HT1080 (cell line): ENCODE data around the gene ICAM2. TPM values are rescaled to one million over a fixed set of nuclear protein-coding genes. Genes with fewer than 3 reads are reported as not detected.

Experiments used
- DNase-seq: peaks from one replicate; pipeline ENCODE4 v3.0.0-alpha.2; 2015; ENCODE audit warnings: low read depth
- total RNA-seq: library from RNA; depleted of rRNA; stranded (reverse); fragments of >200 nt; shearing (Covaris generic); gene quantifications from 2 replicates; pipeline ENCODE4 v1.2.3, GENCODE V29; 2014

Gene ICAM2
- total RNA-seq, 1 experiment from 2014 or later: 8.2 TPM

DNA sequence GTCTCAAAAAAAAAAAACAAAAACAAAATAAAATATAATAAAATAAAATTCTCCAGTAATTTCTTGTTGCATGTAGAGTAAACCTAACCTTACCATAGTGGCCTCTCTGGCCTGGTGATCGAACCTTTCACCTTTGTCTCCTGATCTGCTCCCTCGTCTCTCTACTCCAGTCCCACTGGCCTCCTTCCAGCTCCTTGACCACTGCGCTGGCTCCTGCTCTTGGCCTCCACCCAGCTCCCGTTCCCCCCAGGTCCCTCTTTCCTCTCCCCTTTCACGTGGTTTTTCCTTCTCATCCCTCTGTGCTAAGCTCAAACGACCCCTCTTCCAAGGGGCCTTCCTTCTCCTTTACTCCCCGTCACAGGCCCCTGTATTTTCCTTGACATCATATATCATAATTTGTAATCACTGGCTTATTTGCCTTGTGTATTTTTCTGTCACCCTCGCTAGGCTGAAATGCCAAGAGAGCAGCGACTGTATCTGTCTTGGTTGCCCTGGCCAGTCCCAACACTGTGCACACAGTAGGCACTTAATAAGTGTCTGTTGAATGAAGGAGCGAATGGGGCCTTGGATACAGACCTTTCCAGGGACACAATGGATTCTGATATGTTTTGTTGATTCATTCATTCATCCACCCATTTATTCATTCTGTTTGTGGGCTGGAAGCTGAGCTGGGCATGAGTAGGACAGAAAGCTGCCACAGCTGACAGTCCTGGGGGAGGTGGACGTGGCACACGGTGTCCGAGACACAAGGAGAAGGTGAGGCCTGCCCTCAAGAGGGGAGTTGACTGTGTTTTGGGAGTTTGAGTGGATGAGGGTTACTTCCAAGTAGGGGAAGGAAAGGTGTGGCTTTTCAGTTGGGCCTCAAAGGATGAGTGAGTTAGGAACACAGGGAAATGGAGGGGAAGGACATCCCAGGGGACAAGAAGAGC, 41.9 kb downstream of the ICAM2 start:
- DNase-seq: no peak

DNA sequence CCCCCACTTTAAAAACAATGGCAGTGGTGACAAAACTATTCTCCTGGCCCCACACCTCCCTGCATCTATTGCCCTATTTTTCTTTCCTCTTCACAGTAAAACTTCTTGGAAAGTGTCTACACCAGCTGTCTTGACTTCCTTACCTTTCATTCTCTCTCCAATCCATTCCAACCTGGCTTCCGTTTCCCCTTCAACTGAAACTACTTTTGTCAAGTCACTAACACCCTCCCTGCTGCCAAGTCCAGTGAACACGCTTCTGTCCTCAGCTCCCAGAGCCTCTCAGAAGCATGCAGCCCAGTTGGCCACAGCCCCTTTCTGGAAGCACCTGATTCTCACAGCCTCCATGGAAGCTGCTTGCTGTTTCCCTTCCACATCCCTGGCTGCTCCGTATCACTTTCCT, 43.7 kb downstream of the ICAM2 start:
- DNase-seq: no peak

DNA sequence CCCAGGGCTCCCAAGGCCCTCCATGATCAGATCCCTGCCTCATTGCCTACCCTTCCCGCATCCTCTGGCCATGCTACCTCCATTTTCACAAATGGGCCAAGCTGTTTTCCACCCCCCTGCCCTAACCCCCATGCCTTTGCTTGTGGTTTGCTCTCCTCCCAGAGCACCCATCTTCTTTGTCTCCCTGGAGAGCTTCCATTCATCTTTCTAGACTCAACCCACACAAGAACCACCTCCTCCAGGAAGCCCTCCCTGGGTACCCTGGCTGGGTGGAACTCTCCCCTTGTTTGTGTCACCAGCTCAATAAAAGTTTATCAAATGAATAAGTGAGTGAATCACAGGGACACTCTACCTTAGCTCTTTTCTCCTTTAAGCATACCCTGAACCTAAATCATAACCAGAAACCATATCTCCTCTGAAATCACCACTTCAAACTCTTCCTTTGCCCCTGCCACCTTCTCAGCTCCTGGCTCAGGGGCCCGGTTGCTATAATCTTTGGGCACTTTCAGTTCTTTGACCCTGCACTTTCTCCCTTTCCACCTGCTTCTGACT, 44.8 kb downstream of the ICAM2 start:
- DNase-seq: no peak

DNA sequence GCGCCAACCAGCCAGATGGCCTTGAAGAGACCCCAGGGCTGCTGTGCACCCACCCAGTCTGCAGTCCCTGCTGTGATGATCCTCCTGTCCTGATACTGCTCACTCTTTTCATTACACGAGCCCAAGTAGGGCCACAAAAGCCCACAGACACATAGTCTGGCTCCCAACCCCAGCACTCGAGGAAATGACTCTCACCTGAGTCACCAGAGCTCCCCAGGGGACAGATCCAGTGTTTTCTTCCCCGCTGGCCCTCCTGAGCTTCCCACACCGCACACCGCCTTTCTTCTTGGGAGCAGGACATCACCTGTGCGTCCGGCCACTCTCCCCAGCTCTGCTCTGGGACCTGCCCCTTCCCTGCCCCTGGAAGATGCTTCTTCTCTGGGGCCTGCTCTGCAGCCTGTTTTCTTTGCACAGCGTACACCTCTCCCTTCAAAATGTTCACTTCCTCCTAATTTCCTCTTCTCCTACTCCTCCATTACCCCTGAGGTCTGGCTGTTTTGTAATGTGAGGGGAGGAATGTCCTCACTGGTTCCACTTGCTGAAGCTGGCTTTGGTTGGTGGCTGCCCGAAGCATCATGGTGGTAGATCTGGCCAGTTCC, 45.7 kb downstream of the ICAM2 start:
- DNase-seq: peak; percentile 88

DNA sequence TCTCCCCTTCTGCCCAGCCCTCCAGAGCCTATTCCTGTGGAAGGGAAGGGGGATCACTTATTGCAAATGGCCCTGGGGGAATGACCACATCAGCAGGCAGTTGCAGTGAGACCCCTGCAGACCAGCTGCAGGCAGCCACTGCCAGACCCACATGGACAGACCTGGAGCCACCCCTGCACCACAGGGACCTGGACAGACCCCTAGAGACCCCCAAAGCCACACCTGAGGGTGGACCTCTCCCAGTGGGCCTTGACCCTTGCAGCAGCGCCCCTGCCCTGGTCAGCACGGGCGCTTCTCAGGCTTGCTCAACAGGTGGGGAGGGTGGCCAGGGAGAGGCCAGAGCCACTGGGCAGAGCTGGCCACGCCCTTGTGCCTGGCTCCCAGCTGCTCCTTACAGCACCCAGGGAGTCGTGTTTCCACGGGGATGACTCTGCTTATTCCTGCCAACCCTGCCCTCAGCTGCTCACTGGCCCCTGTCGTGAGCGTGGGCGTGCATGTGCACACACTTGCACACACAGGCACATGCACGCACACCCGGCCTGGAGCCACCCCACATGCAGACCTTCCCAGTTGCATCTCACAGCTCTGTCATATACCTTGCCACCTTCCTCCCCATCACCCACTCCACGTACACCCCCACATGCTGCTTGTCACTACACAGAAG, 46.4 kb downstream of the ICAM2 start:
- DNase-seq: peak; percentile 38

DNA sequence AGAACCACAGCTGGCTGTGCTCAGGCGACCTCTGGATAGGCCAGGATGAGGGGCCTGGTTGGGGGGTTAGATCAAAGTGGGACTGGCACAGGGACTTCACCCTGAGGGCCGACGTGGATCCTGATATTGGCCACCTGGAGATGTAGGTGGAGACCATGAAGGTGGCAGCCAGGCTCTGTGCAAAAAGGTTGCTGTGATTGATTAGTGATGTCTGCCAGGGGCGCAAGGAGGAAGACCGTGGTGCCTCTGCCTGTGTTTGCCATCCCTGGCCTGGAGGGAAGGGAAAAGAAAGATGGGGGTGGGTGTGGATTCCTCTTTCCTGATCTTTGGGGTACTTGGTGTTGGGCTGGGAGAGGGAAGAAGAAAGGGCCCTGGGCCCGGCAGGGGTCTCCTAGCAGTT, 47.2 kb downstream of the ICAM2 start:
- DNase-seq: no peak

DNA sequence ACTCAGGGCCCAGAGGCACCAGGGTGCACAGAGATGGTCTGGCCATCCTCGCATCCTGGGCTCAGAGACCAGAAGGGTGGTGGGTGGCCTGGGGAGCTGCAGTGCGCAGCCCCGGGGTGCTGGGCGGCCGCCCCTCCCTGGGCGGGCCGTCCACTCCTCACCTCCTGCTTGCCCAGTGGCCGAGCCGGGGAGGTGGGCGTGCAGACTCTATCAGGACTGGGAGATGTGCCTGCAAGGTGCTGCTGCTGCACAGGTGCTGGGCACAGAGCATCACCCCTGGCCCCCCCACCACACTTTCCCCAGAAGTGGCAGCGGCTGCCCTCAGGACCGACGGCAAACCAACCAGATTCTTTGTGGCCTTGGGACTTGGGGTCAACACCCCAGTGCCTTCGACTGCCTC, 47.6 kb downstream of the ICAM2 start, which contains the start of gene SCN4A:
SCN4A (minus strand) TSS at position 123 of the 400 bp plus-strand sequence; CDS start at position 46, 77 bp downstream.
- no peak for DNase-seq

DNA sequence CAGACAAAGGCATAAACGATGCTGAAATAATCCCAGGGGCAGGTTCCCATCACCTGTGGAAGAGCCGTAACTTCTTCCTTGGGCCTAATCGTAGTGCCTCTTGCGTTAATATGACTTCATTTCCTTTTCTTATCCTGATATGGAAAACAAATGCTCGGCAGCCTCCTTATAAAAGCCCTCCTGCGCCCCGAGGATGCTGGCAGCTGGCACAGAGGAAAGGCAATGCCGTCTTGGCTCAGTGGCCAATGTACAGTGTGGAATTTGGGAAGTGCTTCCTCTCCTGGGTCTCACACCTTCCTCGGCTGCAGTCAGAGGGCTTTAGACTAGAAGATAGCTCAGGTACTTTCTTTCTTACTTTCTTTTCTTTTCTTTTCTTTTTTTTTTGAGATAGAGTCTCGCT, 51.2 kb downstream of the ICAM2 start:
- no peak for DNase-seq

DNA sequence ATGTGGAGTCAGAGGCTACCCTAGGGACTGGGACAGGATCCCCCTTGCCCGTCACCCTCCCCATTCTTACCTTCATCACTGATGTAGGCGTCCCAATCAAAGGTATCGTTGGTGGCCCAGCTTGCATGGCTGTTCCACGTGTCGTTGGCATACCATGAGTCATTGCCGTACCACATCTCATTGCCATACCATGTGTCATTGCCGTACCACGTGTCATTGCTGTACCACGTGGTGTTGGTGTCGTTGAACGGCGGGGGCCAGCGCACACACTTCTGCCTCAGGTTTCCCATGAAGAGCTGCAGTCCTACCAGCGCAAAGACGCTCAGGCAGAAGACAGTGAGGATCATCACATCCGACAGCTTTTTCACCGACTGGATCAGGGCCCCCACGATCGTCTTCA, 52.5 kb downstream of the ICAM2 start:
- DNase-seq: peak; percentile 58

DNA sequence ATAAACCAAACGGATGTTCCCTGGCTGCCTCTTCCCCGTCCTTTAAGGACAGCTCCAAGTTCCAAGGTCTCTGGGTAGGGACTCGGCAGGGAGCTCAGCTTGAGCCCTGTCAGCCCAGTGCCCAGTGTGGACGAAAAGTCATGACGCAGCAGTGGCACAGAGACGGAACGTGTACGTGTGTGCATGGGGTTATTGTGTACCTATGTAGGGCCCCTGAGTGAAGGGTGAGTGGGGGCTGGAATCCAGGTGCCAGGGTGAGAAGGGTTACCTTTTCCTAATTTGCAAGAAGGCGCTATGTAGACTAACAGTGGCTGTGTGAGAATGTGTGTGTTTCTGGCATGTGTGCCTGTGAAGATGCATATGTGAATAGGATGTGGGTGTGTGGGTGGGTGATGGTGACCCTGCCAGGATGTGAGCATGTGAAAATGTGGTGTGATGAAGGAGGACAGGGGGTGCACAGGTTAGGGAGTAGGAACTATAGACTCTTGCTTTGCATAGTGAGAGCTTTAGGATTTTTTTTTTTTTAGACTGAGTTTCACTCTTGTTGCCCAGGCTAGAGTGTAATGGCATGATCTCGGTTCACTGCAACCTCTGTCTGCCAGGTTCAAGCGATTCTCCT, 53.7 kb downstream of the ICAM2 start:
- DNase-seq: no peak

DNA sequence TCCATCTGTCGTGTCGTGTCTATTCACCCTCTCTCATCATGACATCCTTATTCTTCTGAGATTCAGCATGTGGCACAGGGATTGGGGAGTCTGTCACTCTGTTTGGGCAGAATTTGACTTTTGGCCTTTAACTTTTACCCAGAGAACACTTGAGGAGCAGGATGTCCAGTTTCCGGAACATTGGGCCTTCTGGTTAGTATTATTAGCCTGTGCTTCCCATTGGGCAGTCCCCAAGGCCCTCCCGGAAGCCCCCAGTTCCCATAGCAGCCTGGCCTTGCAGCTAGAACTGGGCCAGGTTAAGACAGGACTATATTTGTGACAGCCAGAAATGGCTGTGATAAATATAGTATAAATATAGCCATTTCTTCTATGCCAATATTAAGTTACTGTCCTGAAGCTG, 57.3 kb downstream of the ICAM2 start:
- DNase-seq: no peak

DNA sequence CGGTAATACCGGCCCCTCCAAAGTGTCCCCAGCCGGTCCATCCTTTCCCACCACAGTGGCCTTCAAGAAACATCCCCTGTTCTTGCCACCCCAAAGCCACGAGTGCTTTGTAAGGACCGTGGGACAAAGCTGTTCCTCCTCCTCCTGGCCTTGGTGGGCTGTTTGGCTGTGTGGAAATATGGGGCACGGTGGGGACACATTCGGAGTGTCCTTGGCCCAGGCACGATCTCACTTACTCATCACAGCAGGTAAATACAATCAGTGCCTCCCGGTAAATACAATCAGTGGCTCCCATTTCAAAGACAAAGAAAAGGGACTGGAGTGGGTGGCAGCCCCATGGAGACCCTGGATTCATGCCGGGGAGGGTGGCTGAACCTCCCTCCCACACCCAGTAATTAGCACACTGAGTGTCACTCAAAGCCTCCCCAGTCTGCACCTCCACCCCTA, 58.1 kb downstream of the ICAM2 start:
- no peak for DNase-seq

DNA sequence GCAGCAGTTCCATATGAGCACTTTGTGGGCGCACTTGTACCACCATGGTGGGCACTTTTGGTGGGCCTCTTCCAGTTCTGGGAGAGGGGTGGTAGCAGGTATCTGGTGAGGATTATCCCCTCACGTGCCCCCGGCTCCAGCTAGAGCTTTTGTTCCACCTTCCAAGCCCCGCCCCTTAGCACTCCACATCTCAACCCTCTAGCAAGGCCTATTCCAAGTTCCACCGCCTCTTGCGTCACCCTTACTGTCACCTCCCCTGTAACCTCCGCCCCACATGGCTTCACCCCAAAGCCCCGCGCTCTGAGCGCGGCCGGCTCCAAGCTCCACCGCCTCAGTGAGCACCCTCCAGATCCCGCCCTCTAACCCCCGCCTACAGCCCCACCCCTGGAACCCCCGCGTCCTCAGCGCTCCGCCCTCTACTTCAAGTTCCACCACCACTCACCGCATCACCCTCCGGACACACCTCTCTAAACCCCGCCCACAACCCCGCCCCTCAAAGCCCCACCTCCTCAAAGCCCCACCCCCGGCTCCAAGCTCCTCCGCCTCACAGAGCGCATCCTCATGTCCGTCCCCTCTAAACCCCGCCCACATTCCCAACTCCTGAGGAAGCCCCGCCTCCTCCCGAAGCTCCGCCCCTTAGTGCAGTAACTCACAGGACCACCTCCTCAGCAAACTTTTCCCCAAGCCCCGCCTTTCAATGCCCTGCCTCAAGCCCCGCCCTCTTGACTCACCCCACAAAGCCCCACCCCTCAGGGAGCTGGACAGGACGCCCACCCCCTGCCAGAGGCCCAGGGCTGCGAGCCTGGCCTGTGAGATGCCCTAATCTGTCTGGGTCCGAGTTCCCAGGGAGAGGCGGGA, 58.8 kb downstream of the ICAM2 start:
- DNase-seq: peak; percentile 32

DNA sequence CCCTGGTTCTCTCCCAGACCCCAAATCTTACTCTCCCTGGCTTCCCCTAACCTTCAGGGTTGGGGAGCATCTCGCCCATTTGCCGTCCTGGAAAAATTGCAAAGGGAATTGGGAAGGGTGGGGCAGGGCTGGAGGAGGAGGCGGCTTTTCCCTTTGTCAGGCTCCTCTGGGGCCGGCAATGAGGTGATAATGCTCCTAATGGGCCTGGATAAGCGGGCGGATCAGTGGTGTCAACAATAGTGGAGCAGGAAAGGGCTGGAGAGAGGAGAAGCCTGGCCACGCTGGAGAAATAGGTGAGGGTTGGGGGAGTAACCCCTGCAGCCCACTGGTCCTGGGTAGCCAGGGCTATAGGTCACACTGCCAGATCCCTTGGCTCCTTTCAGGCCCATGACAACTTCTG, 60.0 kb downstream of the ICAM2 start:
- DNase-seq: no peak

DNA sequence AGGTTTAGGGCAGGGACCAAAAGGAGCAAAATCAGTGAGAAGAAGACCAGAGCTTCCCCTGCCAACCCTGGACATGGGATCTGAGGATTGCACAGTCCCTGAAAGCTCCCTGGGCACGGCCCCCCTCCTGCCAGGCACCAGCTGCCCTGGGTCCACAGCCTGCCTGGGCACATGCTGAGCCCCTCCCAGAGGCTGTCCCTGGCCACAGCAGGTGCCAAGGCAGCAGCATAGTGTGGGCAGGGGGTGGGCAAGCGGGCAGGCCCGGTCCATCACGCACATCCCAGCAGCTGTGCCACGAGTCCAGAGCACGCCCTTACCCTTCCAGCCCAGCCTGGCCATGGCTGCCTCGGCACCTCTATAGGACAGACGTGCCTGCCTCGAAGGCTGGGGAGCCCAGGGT, 60.4 kb downstream of the ICAM2 start:
- DNase-seq: no peak

DNA sequence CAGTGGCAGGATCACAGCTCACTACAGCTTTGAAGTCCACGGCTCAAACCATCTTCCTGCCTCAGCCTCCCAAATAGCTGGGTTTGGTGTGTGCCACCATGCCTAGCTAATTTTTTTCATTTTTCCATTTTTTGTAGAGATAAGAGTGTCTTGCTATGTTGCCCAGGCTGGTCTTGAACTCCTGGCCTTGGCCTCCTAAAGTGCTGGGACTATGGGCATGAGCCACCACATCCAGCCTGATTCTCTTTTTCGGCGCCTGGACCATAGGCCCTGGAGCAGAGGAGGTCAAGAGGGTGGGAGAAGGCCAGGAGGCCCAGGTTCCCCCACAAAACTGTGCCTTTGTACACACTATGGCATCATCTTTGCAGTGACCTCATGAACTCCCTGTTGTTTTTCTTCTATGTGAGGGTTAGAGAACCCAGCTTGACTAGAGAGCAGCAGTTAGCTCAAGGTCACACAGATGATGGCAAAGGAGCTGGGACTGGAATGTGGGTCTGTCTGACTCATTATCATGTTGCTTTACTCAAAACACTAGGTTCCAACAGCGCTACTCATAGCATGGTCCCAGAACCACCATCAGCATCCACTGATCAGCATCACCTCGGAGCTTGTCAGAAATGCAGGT, 64.0 kb downstream of the ICAM2 start:
- DNase-seq: peak; percentile 56

DNA sequence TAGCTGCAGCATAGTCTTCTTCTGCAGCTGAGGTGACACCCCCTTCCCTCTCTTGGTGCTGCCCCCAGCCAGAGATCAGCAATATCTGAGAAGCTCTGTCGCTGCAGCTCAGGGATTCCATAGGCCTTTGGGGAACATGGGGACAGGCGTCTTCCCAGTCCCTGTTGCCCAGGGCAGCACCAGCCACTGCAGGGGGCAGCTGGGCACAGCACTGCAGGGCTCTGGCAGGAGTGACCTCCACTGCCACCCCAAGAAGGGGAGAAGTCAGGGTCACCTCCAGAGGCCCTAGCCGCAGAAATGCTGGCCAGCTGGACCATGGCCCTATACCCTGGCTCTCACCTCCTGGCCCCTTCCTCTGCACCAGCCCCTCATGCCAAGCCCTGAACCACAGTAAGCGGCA, 64.6 kb downstream of the ICAM2 start:
- no peak for DNase-seq

DNA sequence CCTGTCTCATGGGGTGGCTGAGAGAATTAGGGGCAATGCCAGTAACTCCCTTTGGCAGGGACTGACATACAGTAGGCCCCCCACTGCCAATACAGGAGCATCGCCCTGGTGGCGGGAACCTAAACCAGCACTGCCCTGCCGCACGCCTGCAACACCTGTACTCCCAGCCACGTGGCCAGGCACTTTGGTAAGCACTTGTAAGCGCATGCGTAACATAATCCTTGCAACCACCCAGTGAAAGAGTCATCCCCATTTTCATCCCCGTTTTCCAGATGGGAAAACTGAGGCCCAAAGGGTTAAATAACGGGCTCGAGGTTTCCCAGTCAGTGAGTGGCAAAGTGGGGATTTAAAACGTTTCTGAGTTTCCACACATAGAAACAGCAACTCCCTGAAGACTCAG, 65.2 kb downstream of the ICAM2 start:
- DNase-seq: no peak

DNA sequence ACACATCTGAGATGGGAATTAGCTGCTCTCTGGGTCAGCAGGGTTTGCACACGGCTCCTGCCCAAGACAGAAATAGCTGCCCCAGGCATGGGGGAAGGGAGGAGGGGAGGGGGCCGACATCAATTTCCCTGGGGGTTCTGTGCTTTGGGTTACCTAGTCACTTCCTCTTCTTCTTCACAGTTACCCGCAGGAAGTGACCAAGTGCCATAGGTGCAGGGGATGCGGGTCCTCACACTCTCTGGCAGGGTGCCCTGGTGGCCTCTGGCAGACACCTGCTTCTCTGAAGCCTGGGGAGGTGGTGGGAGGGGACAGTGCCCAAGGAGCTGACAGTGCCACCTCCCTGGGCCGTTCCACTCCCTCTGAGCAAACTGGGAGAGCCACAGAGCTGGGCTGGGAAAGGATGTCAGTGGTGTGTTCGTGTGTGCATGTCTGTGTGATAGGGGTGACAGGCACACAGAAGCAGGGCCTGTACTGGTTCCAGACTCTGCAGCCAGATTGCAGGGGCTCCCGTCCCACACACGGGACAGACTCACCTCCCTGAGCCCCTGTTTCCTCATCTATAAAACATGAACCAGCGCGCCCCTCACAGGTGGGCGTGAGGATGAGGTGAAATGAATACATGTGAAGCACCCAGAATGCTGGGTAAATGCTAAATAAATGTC, 65.9 kb downstream of the ICAM2 start:
- DNase-seq: no peak
